Ovary (tissue), 9 donors: ENCODE results near the gene ME3. TPM values are rescaled to one million over a fixed set of nuclear protein-coding genes. Genes with fewer than 3 reads are reported as not detected.

ENCODE experiments used
- DNase-seq, 5 donors: peaks; one replicate each; pipeline ENCODE4 v3.0.0-alpha.2; 2019 to 2020
- H3K27ac ChIP-seq, 2 donors: fragments of 200-600 bp; one replicate each; pipeline versions ENCODE4 v1.5.1 to v1.8.0; 2019 to 2022
- H3K27me3 ChIP-seq: fragments of 200-600 bp; one replicate; pipeline ENCODE4 v1.8.0; 2022
- H3K36me3 ChIP-seq: fragments of 200-600 bp; sonication (generic); one replicate; pipeline ENCODE4 v1.5.1; 2019
- H3K4me1 ChIP-seq: one replicate; pipeline ENCODE4 v1.8.1; 2013; ENCODE audit warnings: mild to moderate bottlenecking, moderate library complexity; ENCODE audit not compliant: insufficient read depth
- H3K4me3 ChIP-seq: fragments of 200-600 bp; sonication (generic); one replicate; pipeline ENCODE4 v1.5.1; 2017
- H3K9me3 ChIP-seq, 2 donors: fragments of 200-600 bp in 1 of 2; sonication (generic) in 1 of 2; one replicate each; pipeline versions ENCODE4 v1.5.1 to v1.8.1; 2013 to 2019; ENCODE audit warnings: mild to moderate bottlenecking in 1 of 2, moderate library complexity in 1 of 2
- CTCF ChIP-seq, 3 donors: fragments of 450-650 bp in 2 of 3; fragments of 200-600 bp in 1 of 3; IDR thresholded peaks; one replicate each; pipeline versions ENCODE4 v1.5.1 to v1.8.0; 2016 to 2022; ENCODE audit warnings: antibody characterized with exemption in 3 of 3, mild to moderate bottlenecking in 1 of 3
- EP300 ChIP-seq: sonication (generic); formaldehyde crosslinking; IDR thresholded peaks from one replicate; pipeline ENCODE4 v1.6.1; 2017; ENCODE audit warnings: antibody characterized with exemption
- POLR2A ChIP-seq: fragments of 450-650 bp; IDR thresholded peaks from one replicate; pipeline ENCODE4 v1.6.1; 2017; ENCODE audit warnings: antibody characterized with exemption, mild to moderate bottlenecking, moderate library complexity
- WGBS, 3 donors: extraction: QIAGEN DNeasy Blood & Tissue Kit in 1 of 3; methylation state at CpG; one replicate each; pipeline versions ENCODE4 v1.1.5 to v1.1.7; 2013 to 2017; 5-methylcytosine and 5-hydroxymethylcytosine counted together
- intact Hi-C, 4 donors: fragments of 100-400 bp; cut with DNase I; formaldehyde crosslinking; loops; one replicate each; pipeline versions ENCODE4 v1.11.0 to v1.15.1; 2022 to 2023
- polyA plus RNA-seq, 2 donors: library from polyadenylated mRNA; stranded (reverse); fragments of 200-250 nt in 1 of 2; fragments of 350-450 nt in 1 of 2; fragmentation: Illumina TruSeq in 1 of 2; extraction: RNeasy Lipid Tissue Mini Kit (QIAGEN cat#74804) in 1 of 2; gene quantifications; one replicate each; pipeline ENCODE4 v1.2.3, GENCODE V29; 2013 to 2014
- total RNA-seq, 7 donors: library from RNA; depleted of rRNA in 2 of 7; stranded (reverse); fragments of >200 nt in 2 of 7; fragmentation: NEBNext Ultra II Directional in 3 of 7; extraction: Animal tissue kit (Norgen Biotek cat#: 25700) in 3 of 7; gene quantifications; one replicate each; pipeline versions ENCODE4 v1.1.0 to v1.2.4, GENCODE V29; 2016 to 2023
- donor health status: DM: no; HTN: no; CAD: no; lungs with moderate emphysema.
- donor health status: DM: no; HTN: no; CAD: no.
- donor health status: Bipolar disorder and iron deficiency.
- donor health status: DM: yes; HTN: yes; CAD: no.
- donor health status: DM: no; HTN: no; CAD: no.
- donor health status: DM: yes; HTN: yes; CAD: no.

The ME3 gene
- total and polyA plus RNA-seq, 9 donors = 25.2 to 48.6 (median 43.1) TPM

DNA sequence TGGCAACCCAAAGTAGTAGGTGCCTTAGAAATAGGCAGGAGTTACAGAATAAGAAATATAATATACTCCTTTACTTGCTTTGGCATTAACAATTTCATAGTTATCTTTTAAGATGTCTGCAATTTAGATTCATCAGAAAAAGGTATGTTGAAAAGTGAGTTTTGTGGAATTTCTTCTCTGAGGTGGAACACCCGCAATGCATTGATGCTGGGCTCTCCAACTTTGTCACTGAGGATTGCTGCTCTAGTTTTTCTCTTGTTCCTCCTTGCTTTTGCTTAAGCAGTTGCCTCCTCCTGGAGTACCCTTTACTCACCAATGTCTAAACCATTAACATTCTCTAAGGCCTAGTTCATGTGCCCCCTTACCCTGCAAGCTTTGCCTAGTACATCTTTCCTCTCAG is 14.1 kb upstream of the ME3 start:
- intact Hi-C loops = no loop called here
- Histone ChIP-seq H3K27me3 (no peaks in the 10 kb centered on the region), H3K36me3 (no peaks in the 10 kb centered on the region), H3K4me1 (peaks cover 16% of the 10 kb centered on the region), H3K27ac (no peak overlapping the region), H3K9me3 (no peaks in the 10 kb centered on the region), H3K4me3 (no peak overlapping the region)
- WGBS, 3 donors = 93 to 100% (median 98%) methylated on average over 1 of the region's 1 CpG
- TF ChIP-seq EP300 (no peak), POLR2A (no peak), CTCF (IDR thresholded peaks at IDR 0.05) (no peak)
- DNase-seq = no peak

DNA sequence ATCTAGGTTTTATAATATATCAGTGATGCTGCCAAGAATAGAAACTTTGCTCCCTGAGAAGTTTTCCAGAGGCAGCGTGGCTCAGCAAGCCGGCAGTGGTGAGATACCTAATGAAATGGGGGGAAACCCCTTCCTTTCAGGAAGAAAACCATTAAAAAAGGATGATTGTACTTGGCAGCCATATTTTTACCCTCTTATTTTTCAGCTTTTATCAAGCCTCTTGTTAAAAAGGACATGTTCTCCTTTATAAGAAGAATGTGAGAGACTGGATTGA is 9.0 kb upstream of the ME3 start:
- WGBS, 3 donors = 12 to 18% (median 15%) methylated on average over 2 of the region's 2 CpGs
- Histone ChIP-seq H3K36me3 (no peaks in the 10 kb centered on the region), H3K4me3 (no peak overlapping the region), H3K4me1 (peaks cover 10% of the 10 kb centered on the region), H3K27ac (peak overlapping the region in 1 of 2 donors; percentile 54), H3K9me3 (no peaks in the 10 kb centered on the region), H3K27me3 (no peaks in the 10 kb centered on the region)
- TF ChIP-seq CTCF (IDR thresholded peaks at IDR 0.05) (no peak), EP300 (no peak), POLR2A (no peak)
- intact Hi-C loops = no loop called here
- no peak for DNase-seq

DNA sequence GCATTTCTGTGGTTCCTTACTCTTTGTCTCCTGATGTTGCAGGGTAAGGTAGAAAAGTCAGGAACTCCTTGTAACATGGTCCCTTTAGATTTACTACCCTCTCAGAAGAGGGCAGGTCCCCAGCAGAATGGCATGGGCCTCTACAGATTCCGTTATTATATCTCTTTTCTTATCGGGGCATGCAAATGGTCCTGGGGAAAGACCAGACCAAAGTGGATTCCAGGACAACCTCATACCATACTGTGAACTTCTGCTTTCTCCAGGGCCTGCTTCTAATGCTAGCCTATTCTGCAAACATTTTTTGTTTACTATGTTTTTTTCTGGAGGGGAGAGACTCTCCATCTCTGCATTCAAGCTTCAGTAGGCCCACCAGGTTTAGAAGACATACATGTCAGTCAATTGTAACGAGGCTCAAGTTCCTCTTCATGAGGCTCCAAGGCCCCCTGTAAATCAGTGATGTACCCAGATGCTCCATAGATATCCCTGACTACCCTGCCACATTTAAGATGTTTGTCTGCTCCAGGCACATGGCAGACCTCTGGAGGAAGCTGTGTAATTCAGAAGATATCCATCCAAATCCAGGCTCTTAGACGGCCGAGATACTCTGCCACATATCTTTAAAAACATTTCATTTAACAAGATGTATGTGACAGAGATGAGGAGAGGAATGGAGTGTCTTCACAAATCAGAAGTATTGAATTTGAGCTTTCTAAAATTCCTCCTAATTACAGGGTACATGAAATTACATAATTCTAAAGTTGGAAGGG is 8.5 kb upstream of the ME3 start:
- Histone ChIP-seq H3K27ac (no peak overlapping the region), H3K9me3 (no peaks in the 10 kb centered on the region), H3K4me1 (peaks cover 10% of the 10 kb centered on the region), H3K27me3 (no peaks in the 10 kb centered on the region), H3K4me3 (no peak overlapping the region), H3K36me3 (no peaks in the 10 kb centered on the region)
- intact Hi-C loops = no loop called here
- TF ChIP-seq POLR2A (no peak), EP300 (no peak), CTCF (IDR thresholded peaks at IDR 0.05) (no peak)
- 70 to 79% (median 76%) methylated on average over 5 of the region's 5 CpGs for WGBS, 3 donors
- DNase-seq = no peak

DNA sequence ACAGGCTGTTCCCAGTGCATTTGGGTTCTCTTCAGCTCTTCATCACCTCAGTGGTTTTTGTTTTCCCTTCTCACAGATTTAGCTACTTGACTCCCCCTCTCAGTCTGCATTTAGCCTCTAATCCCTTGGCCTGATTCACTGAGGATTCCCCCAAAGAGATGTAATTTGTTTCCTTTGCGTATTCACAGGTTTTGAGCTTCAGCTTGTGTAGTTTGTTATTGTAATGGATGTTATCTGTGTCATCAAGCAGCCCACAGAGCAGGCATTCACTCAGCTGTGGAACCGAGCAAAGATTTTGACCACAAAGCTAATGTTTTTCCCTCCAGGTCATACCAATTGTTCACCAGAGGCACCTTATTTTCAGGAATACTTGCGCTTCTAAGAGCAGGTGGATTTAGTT is 6.4 kb upstream of the ME3 start:
- Histone ChIP-seq H3K9me3 (no peaks in the 10 kb centered on the region), H3K4me3 (no peak overlapping the region), H3K27me3 (no peaks in the 10 kb centered on the region), H3K27ac (no peak overlapping the region), H3K36me3 (no peaks in the 10 kb centered on the region), H3K4me1 (peaks cover 10% of the 10 kb centered on the region)
- TF ChIP-seq EP300 (no peak), CTCF (IDR thresholded peaks at IDR 0.05) (no peak), POLR2A (no peak)
- WGBS, 3 donors = 46 to 56% (median 48%) methylated on average over 3 of the region's 3 CpGs
- no peak for DNase-seq
- intact Hi-C loops = loop anchor here in 2 of 4 donors (10.0 kb wide), 2 partner anchors 126 to 256 kb away; partner anchors contain the start of gene PRSS23 (in 1 of the 2)
